ENCODE measurements around the gene TADA1.

Gene TADA1

DNA sequence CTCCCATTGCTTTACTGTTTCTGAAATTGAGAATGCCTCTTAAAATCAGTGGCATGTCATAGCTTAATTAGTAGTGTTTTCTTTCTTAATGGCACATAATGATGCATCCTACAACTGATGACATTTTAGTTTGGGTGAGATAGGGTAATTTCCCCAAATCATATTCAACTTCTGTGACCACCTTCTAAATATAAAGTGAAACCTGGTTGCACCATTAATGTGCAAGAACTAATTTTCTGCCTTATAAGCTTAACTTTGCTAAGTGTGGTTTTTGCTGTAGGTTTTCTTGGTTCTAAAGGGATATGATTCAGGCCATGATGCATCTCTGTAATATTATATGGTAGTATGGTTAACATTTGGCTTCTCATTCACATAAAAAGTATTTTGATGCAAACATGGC is 27.9 kb downstream of the TADA1 start:
- DNase-seq (ENCODE audit: low read depth in 1 of 2, low spot score in 1 of 2) = no peak
- no peak overlapping the region for H3K27ac ChIP-seq (replicated peaks)
- H3K4me3 ChIP-seq (replicated peaks; ENCODE audit: insufficient read depth, low read length) = no peak overlapping the region
- TF ChIP-seq GABPA (IDR thresholded peaks at IDR 0.05; ENCODE audit: low read depth) (no peak), POLR2AphosphoS5 (IDR thresholded peaks at IDR 0.05; ENCODE audit: low read depth) (no peak), SPI1 (IDR thresholded peaks at IDR 0.05; ENCODE audit: borderline replicate concordance, low read depth) (no peak)
- TF ChIP-seq, protein P1, sequence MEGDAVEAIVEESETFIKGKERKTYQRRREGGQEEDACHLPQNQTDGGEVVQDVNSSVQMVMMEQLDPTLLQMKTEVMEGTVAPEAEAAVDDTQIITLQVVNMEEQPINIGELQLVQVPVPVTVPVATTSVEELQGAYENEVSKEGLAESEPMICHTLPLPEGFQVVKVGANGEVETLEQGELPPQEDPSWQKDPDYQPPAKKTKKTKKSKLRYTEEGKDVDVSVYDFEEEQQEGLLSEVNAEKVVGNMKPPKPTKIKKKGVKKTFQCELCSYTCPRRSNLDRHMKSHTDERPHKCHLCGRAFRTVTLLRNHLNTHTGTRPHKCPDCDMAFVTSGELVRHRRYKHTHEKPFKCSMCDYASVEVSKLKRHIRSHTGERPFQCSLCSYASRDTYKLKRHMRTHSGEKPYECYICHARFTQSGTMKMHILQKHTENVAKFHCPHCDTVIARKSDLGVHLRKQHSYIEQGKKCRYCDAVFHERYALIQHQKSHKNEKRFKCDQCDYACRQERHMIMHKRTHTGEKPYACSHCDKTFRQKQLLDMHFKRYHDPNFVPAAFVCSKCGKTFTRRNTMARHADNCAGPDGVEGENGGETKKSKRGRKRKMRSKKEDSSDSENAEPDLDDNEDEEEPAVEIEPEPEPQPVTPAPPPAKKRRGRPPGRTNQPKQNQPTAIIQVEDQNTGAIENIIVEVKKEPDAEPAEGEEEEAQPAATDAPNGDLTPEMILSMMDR (IDR thresholded peaks at IDR 0.05; ENCODE audit: insufficient read depth, low read length) = no peak
- TF ChIP-seq, protein P2, sequence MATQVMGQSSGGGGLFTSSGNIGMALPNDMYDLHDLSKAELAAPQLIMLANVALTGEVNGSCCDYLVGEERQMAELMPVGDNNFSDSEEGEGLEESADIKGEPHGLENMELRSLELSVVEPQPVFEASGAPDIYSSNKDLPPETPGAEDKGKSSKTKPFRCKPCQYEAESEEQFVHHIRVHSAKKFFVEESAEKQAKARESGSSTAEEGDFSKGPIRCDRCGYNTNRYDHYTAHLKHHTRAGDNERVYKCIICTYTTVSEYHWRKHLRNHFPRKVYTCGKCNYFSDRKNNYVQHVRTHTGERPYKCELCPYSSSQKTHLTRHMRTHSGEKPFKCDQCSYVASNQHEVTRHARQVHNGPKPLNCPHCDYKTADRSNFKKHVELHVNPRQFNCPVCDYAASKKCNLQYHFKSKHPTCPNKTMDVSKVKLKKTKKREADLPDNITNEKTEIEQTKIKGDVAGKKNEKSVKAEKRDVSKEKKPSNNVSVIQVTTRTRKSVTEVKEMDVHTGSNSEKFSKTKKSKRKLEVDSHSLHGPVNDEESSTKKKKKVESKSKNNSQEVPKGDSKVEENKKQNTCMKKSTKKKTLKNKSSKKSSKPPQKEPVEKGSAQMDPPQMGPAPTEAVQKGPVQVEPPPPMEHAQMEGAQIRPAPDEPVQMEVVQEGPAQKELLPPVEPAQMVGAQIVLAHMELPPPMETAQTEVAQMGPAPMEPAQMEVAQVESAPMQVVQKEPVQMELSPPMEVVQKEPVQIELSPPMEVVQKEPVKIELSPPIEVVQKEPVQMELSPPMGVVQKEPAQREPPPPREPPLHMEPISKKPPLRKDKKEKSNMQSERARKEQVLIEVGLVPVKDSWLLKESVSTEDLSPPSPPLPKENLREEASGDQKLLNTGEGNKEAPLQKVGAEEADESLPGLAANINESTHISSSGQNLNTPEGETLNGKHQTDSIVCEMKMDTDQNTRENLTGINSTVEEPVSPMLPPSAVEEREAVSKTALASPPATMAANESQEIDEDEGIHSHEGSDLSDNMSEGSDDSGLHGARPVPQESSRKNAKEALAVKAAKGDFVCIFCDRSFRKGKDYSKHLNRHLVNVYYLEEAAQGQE (IDR thresholded peaks at IDR 0.05; ENCODE audit: insufficient replicate concordance, low read depth) = no peak
- H3K27me3 ChIP-seq (ENCODE audit: insufficient read depth, poor library complexity, severe bottlenecking) = no peaks in the 10 kb centered on the region

DNA sequence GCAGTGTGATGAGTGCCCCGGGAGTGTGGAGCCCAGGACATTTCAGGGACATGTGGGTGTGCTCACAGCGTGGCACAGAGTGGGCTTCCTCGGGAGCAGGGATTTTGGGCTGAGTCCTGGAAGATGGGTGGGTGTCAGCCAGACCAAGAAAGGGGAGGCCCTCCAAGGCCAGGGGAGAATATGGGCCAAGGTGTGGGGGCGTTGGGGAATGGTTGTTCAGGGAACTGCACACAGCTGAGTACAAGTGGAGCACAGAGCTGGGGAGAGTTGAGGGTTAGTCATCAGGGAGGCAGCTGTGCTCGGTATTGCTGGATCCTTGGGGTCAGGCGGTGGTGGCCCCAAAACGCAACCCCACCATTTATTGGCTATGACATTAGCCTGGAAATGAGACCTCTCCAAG is 31.3 kb downstream of the TADA1 start:
- DNase-seq (ENCODE audit: low read depth in 1 of 2, low spot score in 1 of 2) = no peak
- no peak for TF ChIP-seq SPI1 (IDR thresholded peaks at IDR 0.05; ENCODE audit: borderline replicate concordance, low read depth)
- no peak for TF ChIP-seq POLR2AphosphoS5 (IDR thresholded peaks at IDR 0.05; ENCODE audit: low read depth)
- TF ChIP-seq, protein P1 (IDR thresholded peaks at IDR 0.05; ENCODE audit: insufficient read depth, low read length) = no peak
- TF ChIP-seq GABPA (IDR thresholded peaks at IDR 0.05; ENCODE audit: low read depth) = no peak
- TF ChIP-seq, protein P2 (IDR thresholded peaks at IDR 0.05; ENCODE audit: insufficient replicate concordance, low read depth) = no peak
- H3K4me3 ChIP-seq (replicated peaks; ENCODE audit: insufficient read depth, low read length) = no peak overlapping the region
- no peaks in the 10 kb centered on the region for H3K27me3 ChIP-seq (ENCODE audit: insufficient read depth, poor library complexity, severe bottlenecking)
- H3K27ac ChIP-seq (replicated peaks) = no peak overlapping the region

DNA sequence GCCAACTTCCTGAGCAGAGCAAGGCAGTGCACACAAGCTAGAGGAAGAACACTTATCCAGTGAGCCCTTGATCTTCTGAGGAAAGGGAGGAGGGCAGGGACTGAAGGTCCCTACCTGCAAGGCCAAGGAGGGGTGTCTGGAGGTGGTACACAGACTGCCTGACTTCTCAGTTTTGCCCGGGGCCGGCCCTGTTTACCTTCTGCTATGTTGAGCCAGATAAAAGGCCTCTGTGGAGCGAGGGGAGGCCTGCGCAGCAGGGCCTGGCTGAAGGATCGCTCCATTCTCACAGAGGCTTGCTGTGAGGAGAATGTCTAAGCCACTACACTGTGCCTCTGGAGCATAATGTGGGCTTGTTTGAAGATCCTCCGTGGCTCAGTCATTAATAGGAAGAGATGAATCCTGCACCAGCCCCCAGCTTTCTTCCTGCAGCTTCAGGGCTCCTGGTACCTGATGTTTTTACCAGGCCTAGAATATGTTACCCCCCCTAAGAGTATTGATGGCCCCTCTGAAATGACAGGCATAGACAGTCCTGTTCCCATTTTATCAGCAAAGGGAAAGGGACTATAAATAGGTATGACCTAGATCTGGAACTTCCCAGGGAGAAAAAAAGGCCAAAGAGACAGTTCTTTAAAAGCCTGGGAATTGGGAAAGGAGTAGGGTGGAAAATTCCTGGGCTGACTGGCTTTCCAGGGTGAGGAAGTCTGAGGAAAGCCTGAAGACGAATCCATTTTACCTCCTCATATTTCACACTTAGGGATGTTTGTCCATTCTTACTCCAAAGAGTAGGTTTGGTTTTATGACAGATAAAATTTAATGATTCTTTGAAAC is 32.1 kb downstream of the TADA1 start:
- no peak for TF ChIP-seq POLR2AphosphoS5 (IDR thresholded peaks at IDR 0.05; ENCODE audit: low read depth)
- TF ChIP-seq GABPA (IDR thresholded peaks at IDR 0.05; ENCODE audit: low read depth) = no peak
- no peak for TF ChIP-seq SPI1 (IDR thresholded peaks at IDR 0.05; ENCODE audit: borderline replicate concordance, low read depth)
- no peak overlapping the region for H3K27ac ChIP-seq (replicated peaks)
- DNase-seq (ENCODE audit: low read depth in 1 of 2, low spot score in 1 of 2) = no peak
- no peaks in the 10 kb centered on the region for H3K27me3 ChIP-seq (ENCODE audit: insufficient read depth, poor library complexity, severe bottlenecking)
- no peak overlapping the region for H3K4me3 ChIP-seq (replicated peaks; ENCODE audit: insufficient read depth, low read length)

DNA sequence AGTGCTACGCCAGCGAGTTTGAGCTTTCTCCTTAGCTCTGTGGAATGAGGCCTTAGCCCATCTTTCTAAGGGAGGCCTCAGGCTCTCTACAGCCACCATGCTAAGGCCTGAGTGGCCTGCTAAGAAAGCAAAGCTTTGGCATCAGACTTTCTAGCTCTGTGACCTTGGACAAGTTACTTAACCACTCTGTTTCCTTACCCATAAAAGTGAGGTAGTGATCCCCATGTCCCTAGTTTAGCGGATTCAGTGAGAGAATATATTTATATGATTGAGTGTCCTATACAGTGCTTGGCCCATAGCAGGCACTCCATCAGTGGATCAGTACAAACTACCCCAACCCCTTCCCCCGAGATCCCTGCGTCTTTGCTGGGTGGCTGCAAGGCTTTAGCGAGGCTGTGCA is 32.7 kb downstream of the TADA1 start:
- H3K4me3 ChIP-seq (replicated peaks; ENCODE audit: insufficient read depth, low read length) = no peak overlapping the region

More for the DNA sequence above, 32.7 kb downstream of the TADA1 start:
- no peaks in the 10 kb centered on the region for H3K27me3 ChIP-seq (ENCODE audit: insufficient read depth, poor library complexity, severe bottlenecking)
- no peak overlapping the region for H3K27ac ChIP-seq (replicated peaks)
- TF ChIP-seq POLR2AphosphoS5 (IDR thresholded peaks at IDR 0.05; ENCODE audit: low read depth) (no peak), SPI1 (IDR thresholded peaks at IDR 0.05; ENCODE audit: borderline replicate concordance, low read depth) (no peak), GABPA (IDR thresholded peaks at IDR 0.05; ENCODE audit: low read depth) (no peak)
- TF ChIP-seq, protein P2 (IDR thresholded peaks at IDR 0.05; ENCODE audit: insufficient replicate concordance, low read depth) = no peak
- TF ChIP-seq, protein P1 (IDR thresholded peaks at IDR 0.05; ENCODE audit: insufficient read depth, low read length) = no peak
- DNase-seq (ENCODE audit: low read depth in 1 of 2, low spot score in 1 of 2) = no peak

Measured in HL-60 (cell line).